ENCODE results near the gene INF2.
"Not testable (repeated sequence)": the region's sequence is repeated elsewhere in the genome, so short reads cannot be mapped to it uniquely, and the experiment has no call there.

INF2 gene

DNA sequence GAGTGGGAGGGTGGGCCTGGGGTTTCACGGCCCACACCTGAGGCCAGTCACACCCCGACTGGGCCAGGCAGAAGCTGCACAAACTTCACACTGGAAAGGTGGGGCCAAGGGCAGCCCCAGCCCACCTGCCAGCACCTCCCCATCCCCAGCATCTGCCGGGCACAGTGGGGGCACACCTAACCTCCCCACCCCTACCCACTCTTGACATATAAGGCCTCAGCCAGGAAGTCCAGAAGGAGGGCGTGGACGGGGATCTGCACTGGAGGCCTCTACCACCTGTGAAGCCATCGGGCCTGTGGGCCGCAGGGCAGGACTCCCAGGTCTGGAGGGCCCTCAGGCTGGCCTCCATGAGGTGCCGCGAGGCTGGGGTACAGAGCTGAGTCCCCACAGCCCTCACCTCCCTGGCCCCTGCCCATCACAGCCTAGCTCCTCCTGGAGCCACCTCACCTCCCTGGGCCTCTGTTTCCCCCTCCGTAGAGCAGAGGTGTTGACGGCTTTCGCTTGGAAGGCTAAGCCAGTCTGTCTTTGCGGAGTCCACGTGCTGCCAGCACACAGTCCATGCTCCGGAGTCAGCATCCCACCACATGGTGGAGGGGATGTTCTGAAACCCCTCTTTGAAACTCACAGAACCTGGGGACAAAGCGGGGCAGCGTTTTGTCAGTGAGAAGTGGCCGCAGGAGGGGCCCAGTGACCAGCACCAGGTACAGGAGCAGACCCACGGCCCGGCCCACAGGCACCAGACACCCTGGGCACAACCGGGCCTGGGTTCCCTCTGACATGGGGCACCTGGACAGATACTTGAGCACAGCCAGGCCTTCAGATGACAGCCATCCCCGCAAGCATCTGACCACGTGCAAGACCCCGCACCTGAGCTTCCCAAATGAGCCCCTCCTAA, 38.2 kb upstream of the INF2 start:
- Histone ChIP-seq H3K4me3 (ENCODE audit: low read depth in 1 of 2, low read length in 1 of 2) (no peak overlapping the region), H3K36me3 (no peaks in the 10 kb centered on the region), H3K27ac (no peak overlapping the region), H3K9me3 (no peaks in the 10 kb centered on the region), H3K4me1 (ENCODE audit: control insufficient read depth in 1 of 2, insufficient read depth in 1 of 2, low read depth in 1 of 2, low read length in 1 of 2) (peaks cover 4 to 5% of the 10 kb centered on the region in 2 experiments), H3K27me3 (peaks cover 32% of the 10 kb centered on the region)
- TF ChIP-seq, protein P1, sequence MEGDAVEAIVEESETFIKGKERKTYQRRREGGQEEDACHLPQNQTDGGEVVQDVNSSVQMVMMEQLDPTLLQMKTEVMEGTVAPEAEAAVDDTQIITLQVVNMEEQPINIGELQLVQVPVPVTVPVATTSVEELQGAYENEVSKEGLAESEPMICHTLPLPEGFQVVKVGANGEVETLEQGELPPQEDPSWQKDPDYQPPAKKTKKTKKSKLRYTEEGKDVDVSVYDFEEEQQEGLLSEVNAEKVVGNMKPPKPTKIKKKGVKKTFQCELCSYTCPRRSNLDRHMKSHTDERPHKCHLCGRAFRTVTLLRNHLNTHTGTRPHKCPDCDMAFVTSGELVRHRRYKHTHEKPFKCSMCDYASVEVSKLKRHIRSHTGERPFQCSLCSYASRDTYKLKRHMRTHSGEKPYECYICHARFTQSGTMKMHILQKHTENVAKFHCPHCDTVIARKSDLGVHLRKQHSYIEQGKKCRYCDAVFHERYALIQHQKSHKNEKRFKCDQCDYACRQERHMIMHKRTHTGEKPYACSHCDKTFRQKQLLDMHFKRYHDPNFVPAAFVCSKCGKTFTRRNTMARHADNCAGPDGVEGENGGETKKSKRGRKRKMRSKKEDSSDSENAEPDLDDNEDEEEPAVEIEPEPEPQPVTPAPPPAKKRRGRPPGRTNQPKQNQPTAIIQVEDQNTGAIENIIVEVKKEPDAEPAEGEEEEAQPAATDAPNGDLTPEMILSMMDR (IDR thresholded peaks at IDR 0.05), result no peak

DNA sequence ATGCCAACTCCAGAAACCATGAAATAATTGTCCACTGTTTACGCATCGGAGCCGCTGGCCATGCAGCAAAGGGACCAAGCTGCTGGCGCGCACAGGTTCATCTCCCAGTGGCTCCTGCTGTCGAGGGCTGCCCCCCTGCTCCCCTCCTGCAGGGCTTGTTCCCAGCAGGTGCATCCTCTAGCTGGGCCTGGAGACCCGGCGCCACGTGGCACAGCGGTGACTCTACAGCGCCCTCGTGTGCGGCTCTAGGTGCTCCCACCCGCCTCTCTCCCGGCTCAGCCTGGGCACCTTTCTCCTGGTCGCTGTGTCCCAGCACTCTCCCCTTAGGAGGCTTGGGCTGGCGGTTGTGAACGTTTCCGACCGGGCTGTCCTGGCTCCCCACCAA, 37.5 kb upstream of the INF2 start:
- TF ChIP-seq, protein P1 (IDR thresholded peaks at IDR 0.05), result no peak
- Histone ChIP-seq H3K27me3 (peaks cover 38% of the 10 kb centered on the region), H3K9me3 (no peaks in the 10 kb centered on the region), H3K36me3 (no peaks in the 10 kb centered on the region), H3K4me1 (ENCODE audit: control insufficient read depth in 1 of 2, insufficient read depth in 1 of 2, low read depth in 1 of 2, low read length in 1 of 2) (peaks cover 4 to 5% of the 10 kb centered on the region in 2 experiments), H3K4me3 (ENCODE audit: low read depth in 1 of 2, low read length in 1 of 2) (no peak overlapping the region), H3K27ac (no peak overlapping the region)

DNA sequence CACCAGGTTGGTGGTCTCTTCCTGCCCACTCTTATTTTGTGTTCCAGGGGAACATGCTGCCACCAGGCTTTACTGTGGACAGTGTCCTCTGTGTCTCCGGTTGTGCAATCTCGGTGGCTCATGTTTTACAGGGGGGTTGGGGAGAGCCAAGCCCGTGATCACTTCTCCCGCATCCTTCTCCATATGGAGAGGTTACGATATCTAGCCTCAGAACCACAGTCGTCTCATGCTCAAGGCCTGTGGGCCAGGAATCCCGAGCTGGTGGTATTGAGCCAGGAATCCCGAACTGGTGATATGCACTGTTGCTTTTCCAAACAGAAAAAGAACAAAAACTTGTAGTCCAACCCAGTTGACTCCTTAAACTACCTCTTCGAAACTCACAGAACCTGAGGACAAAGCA, 37.0 kb upstream of the INF2 start:
- H3K27ac ChIP-seq, result no peak overlapping the region
- H3K4me1 ChIP-seq (ENCODE audit: control insufficient read depth in 1 of 2, insufficient read depth in 1 of 2, low read depth in 1 of 2, low read length in 1 of 2), result peaks cover 4 to 5% of the 10 kb centered on the region in 2 experiments
- TF ChIP-seq, protein P1 (IDR thresholded peaks at IDR 0.05), result no peak
- no peaks in the 10 kb centered on the region for H3K36me3 ChIP-seq
- H3K9me3 ChIP-seq, result no peaks in the 10 kb centered on the region
- peaks cover 43% of the 10 kb centered on the region for H3K27me3 ChIP-seq
- H3K4me3 ChIP-seq (ENCODE audit: low read depth in 1 of 2, low read length in 1 of 2), result no peak overlapping the region

DNA sequence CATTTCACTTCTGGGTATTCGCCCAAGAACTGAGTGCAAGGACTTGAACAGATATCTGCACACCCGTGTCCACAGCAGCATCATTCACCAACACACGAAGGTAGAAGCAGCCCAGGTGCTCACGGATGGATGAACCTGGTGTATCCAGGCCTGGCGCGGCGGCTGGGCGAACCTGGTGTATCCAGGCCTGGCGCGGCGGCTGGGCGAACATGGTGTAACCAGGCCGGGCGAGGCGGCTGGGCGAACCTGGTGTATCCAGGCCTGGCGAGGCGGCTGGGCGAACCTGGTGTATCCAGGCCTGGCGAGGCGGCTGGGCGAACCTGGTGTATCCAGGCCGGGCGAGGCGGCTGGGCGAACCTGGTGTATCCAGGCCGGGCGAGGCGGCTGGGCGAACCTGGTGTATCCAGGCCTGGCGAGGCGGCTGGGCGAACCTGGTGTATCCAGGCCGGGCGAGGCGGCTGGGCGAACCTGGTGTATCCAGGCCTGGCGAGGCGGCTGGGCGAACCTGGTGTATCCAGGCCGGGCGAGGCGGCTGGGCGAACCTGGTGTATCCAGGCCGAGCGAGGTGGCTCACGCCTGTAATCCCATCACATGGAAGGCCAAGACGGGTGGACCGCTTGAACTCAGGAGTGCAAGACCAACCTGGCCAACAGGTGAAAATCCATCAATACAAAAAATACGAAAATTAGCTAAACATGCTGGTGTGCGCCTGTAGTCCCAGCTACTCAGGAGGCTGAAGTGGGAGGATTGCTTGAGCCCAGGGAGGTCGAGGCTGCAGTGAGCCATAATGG, 36.1 kb upstream of the INF2 start:
- not testable (repeated sequence) for H3K4me3 ChIP-seq (ENCODE audit: low read depth in 1 of 2, low read length in 1 of 2); H3K9me3 ChIP-seq; H3K36me3 ChIP-seq; H3K27ac ChIP-seq; H3K4me1 ChIP-seq (ENCODE audit: control insufficient read depth in 1 of 2, insufficient read depth in 1 of 2, low read depth in 1 of 2, low read length in 1 of 2)
- H3K27me3 ChIP-seq, result peaks cover 52% of the 10 kb centered on the region

DNA sequence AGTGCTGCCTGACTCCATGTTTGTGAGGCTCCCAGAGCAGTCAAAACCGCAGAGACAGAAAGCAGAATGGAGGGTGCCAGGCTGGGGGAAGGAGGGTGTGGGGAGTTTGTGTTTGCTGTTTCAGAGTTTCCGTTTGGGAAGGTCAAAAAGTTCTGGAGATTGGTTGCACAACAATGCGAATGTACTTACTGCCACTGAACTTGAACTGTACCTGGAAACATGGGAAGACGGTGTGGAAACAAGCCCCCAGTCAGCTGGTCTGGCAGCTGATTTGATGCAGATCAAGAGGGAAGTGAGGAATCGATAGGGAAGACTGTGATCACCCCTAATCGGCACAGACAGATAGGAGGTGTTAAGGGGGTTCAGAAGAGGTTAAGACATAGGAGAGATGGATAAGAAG, 35.3 kb upstream of the INF2 start:
- no peak overlapping the region for H3K27ac ChIP-seq
- H3K27me3 ChIP-seq, result peaks cover 53% of the 10 kb centered on the region
- peaks cover 4 to 5% of the 10 kb centered on the region in 2 experiments for H3K4me1 ChIP-seq (ENCODE audit: control insufficient read depth in 1 of 2, insufficient read depth in 1 of 2, low read depth in 1 of 2, low read length in 1 of 2)
- H3K9me3 ChIP-seq, result no peaks in the 10 kb centered on the region
- H3K4me3 ChIP-seq (ENCODE audit: low read depth in 1 of 2, low read length in 1 of 2), result no peak overlapping the region
- no peaks in the 10 kb centered on the region for H3K36me3 ChIP-seq
- TF ChIP-seq, protein P1 (IDR thresholded peaks at IDR 0.05), result no peak

Measured in neutrophil (primary cell).